Measurements from ENCODE around the gene TCEANC2.

- TF ChIP-seq CTCF (conservative IDR thresholded peaks at IDR 0.05; ENCODE audit: low read depth in 2 of 2) = no peak
- TF ChIP-seq REST (IDR thresholded peaks at IDR 0.05; ENCODE audit: unreplicated experiment) = no peak
- no peak for TF ChIP-seq POLR2AphosphoS5 (IDR thresholded peaks at IDR 0.05; ENCODE audit: low read depth)
- no peak for TF ChIP-seq CREB1 (CRISPR knock-in tag; IDR thresholded peaks at IDR 0.05; ENCODE audit: low read depth)
- no peak for TF ChIP-seq EZH2phosphoT487 (IDR thresholded peaks at IDR 0.05; ENCODE audit: unreplicated experiment)
- no peak for TF ChIP-seq ZNF114 (CRISPR knock-in tag; IDR thresholded peaks at IDR 0.05)
- TF ChIP-seq EZH2 (IDR thresholded peaks at IDR 0.05; ENCODE audit: low read depth, unreplicated experiment) = no peak
- TF ChIP-seq ETS1 (IDR thresholded peaks at IDR 0.05) = no peak
Observed at GRCh38 chr1:54138994-54139393, 85.6 kb downstream of the TCEANC2 start.
